HUES48 (cell line): ENCODE data around the gene KLHL2.
A peak's percentile ranks its signal among the peaks of the same experiment; 100 is the strongest.
"Not testable (repeated sequence)": the region's sequence is repeated elsewhere in the genome, so short reads cannot be mapped to it uniquely, and the experiment has no call there.

Source experiments
- H3K27ac ChIP-seq: one replicate; pipeline ENCODE4 v1.7.0; 2013; ENCODE audit warnings: low read depth, low read length, inconsistent platforms
- H3K27me3 ChIP-seq: 2 replicates; pipeline ENCODE4 v1.6.1; 2013; ENCODE audit warnings: mild to moderate bottlenecking, low read length; ENCODE audit not compliant: control insufficient read depth, insufficient read depth
- H3K36me3 ChIP-seq: 2 replicates; pipeline ENCODE4 v1.6.1; 2013; ENCODE audit warnings: low read length; ENCODE audit not compliant: control insufficient read depth, insufficient read depth
- H3K4me1 ChIP-seq: 2 replicates; pipeline ENCODE4 v1.6.1; 2013; ENCODE audit warnings: mild to moderate bottlenecking, low read length; ENCODE audit not compliant: control insufficient read depth, insufficient read depth
- H3K4me3 ChIP-seq: 2 replicates; pipeline ENCODE4 v1.5.1; 2013; ENCODE audit warnings: mild to moderate bottlenecking, low read depth, low read length
- H3K9ac ChIP-seq: 2 replicates; pipeline ENCODE4 v1.6.1; 2013; ENCODE audit warnings: mild to moderate bottlenecking, low read depth, low read length, moderate library complexity
- H3K9me3 ChIP-seq: 2 replicates; pipeline ENCODE4 v1.6.1; 2013; ENCODE audit warnings: low read length; ENCODE audit not compliant: control insufficient read depth, insufficient read depth

Gene KLHL2

DNA sequence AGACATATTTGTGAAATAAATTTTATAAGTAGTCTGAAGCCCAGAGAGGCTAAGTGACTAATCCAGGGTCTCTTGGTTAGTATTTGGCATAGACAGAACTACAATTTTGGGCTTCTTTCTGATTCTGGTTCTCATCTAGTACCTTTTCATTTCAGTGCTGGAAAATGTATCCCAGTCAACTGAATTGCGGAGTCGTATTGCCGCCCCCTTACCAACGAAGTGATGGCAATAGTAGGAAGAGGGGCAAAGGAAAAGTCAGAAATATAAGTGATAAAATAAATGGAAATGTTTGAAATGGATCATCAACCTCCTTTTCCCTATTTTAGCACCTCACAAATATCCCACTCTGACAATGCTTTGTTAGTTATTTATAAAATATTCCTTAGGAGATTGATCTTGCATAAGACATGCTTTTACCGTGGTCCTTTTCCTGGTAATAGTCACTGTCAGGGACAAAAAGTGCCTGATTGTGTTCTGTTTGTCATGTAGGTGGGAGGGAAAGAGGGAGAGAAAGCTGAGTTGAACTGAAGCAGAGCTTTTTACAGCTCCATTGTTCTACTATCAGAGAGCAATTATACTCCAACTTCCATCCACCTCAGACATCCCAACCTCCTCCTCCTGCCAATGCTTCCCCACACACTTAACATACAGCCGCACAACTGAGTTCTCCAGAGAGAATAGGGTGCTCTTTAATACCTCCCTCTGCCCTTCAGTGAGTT is 6.8 kb downstream of the KLHL2 start:
- not testable (repeated sequence) for H3K27me3 ChIP-seq, H3K9ac ChIP-seq, H3K4me3 ChIP-seq, H3K36me3 ChIP-seq, H3K9me3 ChIP-seq
- Histone ChIP-seq H3K27ac (peak overlapping the region; percentile 37), H3K4me1 (peaks cover 37% of the 10 kb centered on the region)

DNA sequence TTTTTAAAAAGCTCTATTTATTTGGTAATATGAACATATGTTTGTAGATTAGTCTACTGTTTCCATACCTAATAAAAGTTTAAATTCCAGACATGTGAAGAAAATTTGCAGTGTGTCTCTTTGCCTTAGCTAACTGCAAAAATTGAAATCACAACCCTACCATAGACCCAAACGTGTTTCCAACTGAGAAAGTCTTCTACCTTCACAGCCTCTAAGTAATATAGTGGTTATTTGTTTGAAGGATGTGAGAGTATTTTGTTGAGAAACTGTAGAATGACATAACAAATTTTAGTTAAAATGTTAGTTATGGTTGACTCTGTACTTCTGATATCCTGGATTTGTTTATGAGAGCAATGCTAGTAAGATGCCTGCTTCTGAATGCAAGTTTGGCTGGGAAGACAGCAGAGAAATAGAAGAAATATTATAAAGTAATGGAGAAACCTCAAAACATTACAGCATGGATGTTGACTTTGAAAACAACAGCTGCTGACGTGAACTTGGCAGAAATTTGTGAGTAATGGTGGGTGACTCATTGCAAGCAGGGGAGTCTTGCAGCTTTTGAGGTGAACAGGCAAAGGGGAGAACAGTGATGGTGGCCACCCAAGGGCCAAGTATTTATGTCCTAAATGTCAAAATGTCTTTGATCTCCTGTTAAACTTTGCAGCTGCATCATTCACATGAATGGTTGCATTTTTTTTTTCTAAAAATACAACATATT is 7.8 kb downstream of the KLHL2 start:
- not testable (repeated sequence) for H3K9ac ChIP-seq, H3K27me3 ChIP-seq, H3K36me3 ChIP-seq, H3K27ac ChIP-seq, H3K4me3 ChIP-seq, H3K9me3 ChIP-seq
- peaks cover 27% of the 10 kb centered on the region for H3K4me1 ChIP-seq

- H3K27ac ChIP-seq, H3K36me3 ChIP-seq, H3K9me3 ChIP-seq, H3K4me3 ChIP-seq, H3K27me3 ChIP-seq, H3K9ac ChIP-seq: not testable (repeated sequence)
- H3K4me1 ChIP-seq, result peaks cover 19% of the 10 kb centered on the region
Observed at GRCh38 chr4:165215761-165216487, 8.6 kb downstream of the KLHL2 start.

- peaks cover 11% of the 10 kb centered on the region; the same call in 1 of the 2 replicates for H3K4me1 ChIP-seq
- no peaks in the 10 kb centered on the region for H3K36me3 ChIP-seq
- no peak overlapping the region for H3K27ac ChIP-seq
- no peaks in the 10 kb centered on the region for H3K9me3 ChIP-seq
- H3K27me3 ChIP-seq, result no peaks in the 10 kb centered on the region
- no peak overlapping the region for H3K4me3 ChIP-seq
- no peak overlapping the region for H3K9ac ChIP-seq
Observed at GRCh38 chr4:165217325-165217724, 10.0 kb downstream of the KLHL2 start.

GRCh38 chr4:165221306-165221705 is 13.9 kb downstream of the KLHL2 start:
- not testable (repeated sequence) for H3K27ac ChIP-seq, H3K4me1 ChIP-seq, H3K4me3 ChIP-seq

DNA sequence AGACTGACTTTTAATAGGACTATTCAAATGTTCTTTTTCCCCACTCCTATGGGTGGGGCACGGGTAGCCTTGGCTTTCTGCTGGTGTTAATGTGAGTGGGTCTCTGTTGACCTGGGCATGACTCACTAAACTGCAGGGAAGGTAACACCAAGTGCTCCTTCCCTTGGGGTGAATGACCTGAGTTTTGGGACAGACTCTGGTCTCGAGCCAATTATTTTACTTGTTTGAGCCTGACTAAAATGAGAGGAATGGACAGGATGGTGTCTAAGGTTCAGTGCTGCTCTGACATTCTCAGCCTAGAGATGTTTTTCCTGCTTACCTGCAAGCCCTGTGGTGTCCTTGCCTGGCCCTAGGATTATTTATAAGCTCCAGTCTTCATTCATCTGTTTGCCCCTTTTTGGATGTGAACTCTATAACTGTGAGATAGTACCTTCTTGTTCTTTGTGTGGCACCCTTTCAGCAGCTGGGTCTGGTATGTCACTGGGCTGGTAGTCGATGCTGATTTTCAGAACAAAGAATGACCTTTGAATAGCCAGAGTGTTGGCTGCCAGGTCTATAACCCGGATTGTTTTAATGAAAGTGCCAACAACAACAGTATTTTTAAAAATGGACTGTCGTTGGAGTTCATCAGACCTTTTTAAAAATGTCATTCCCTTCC is 14.8 kb downstream of the KLHL2 start:
- H3K36me3 ChIP-seq, H3K4me1 ChIP-seq, H3K9ac ChIP-seq, H3K9me3 ChIP-seq, H3K27me3 ChIP-seq, H3K27ac ChIP-seq, H3K4me3 ChIP-seq: not testable (repeated sequence)

More at GRCh38 chr4:165221306-165221705, 13.9 kb downstream of the KLHL2 start:
- H3K9ac ChIP-seq, H3K9me3 ChIP-seq, H3K36me3 ChIP-seq, H3K27me3 ChIP-seq: not testable (repeated sequence)

DNA sequence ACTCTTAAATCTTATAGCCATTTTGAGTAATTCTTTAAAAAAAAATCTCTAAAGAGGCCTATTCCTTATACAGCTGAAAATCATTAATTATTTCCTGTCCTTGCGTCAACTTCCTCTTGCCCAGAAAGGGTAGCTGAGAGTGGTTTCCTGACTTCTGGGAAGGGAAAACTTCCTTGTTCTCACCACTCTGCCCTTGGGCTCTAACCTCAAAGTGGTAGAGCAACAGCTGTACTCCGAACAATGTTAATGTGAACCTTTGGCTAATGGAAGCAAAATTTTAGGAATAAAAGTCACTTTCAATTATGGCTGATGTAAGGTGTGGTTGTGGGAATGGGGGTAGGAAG is 15.3 kb downstream of the KLHL2 start:
- Histone ChIP-seq H3K9me3 (no peaks in the 10 kb centered on the region), H3K9ac (no peak overlapping the region), H3K27me3 (no peaks in the 10 kb centered on the region), H3K4me1 (no peaks in the 10 kb centered on the region), H3K4me3 (no peak overlapping the region), H3K36me3 (no peaks in the 10 kb centered on the region), H3K27ac (no peak overlapping the region)

GRCh38 chr4:165227401-165227800 is 20.0 kb downstream of the KLHL2 start:
- not testable (repeated sequence) for H3K9me3 ChIP-seq, H3K27ac ChIP-seq, H3K9ac ChIP-seq, H3K4me1 ChIP-seq, H3K4me3 ChIP-seq, H3K36me3 ChIP-seq, H3K27me3 ChIP-seq

DNA sequence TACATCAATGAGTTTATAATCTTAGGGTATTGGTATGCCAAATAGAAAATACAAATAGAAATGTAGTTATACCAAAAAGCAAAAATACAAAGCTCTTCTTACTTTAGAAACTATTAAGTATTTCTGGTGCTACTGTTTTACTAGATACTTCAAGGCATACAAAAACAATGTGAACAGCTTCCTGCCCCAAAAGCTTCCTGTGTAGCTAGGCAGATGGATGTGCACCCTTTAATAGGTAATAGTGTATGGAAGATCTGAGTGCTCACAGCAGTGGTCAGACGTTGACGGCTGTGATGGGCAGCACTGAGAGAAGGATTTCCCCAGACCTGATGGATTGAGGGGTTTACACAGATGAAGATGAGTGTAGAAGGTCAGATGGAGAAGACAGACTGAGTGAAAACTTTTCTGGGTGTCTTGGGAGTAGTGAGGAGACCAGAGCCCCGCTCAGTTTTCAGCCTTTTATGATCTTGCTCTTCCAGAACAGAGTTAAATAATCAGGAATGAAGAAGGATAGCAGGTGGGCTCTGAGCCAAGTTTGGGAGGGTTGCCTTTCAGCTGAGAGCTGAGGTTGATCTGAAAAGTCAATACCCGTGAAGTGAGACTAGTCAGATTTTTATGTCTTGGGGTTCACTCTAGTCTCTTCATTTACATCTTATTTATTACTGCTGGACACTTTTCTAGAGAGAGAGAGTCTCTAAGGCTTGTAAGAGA is 22.3 kb downstream of the KLHL2 start:
- not testable (repeated sequence) for H3K27me3 ChIP-seq, H3K4me3 ChIP-seq, H3K9ac ChIP-seq, H3K27ac ChIP-seq, H3K9me3 ChIP-seq, H3K36me3 ChIP-seq, H3K4me1 ChIP-seq

DNA sequence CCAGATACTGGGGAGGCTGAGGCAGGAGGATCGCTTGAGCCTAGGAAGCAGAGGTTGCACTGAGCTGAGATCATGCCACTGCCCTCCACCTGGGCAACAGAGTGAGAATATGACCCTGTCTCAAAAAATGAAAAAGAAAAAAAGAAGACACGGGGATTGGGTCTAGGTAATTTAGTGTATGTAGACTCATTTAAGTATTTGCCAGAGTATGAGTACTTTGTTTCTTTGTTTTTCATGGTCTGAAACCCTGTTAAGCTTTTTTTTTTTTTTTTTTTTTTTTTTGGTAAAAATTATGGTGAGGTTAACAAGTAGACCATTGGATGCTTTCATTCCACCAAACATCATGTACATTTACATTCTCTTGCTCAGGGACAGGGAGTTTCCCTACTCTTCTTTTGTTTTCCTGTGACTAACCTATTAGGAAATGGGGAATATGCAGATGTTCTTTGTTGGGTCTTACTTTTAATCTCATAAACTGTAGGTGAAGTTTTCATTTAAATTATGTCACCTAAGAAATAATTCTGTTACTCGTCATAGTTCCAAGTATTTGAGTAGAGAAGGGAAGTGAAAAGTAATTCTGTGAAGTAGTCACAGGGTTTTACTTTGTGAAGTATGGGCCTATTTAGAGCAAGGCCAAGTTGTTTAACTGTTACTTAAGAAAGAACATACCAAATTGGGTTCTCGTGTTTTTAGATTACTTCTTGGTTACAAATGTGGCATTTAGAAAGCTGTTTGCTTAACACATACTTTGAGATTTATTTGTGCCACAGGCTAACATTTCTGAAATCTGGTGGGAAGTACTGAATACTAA is 25.5 kb downstream of the KLHL2 start:
- not testable (repeated sequence) for H3K9me3 ChIP-seq, H3K36me3 ChIP-seq, H3K27me3 ChIP-seq, H3K27ac ChIP-seq, H3K4me1 ChIP-seq, H3K4me3 ChIP-seq, H3K9ac ChIP-seq
